ENCODE measurements around the gene CORO1C.

CORO1C gene

GRCh38 chr12:108612788-108613282 is 118.5 kb downstream of the CORO1C start:
- Histone ChIP-seq H3K4me3 (ENCODE audit: low read length) (no peak overlapping the region), H3K4me1 (ENCODE audit: control insufficient read depth, insufficient read depth, low read length) (peaks cover 45% of the 10 kb centered on the region), H3K36me3 (ENCODE audit: insufficient read depth, low read length) (no peaks in the 10 kb centered on the region), H3K4me2 (ENCODE audit: low read length) (no peak overlapping the region), H3K9ac (ENCODE audit: low read depth, low read length) (no peak overlapping the region), H3K27me3 (ENCODE audit: control insufficient read depth, insufficient read depth, low read length) (no peaks in the 10 kb centered on the region), H3K9me3 (replicated peaks; ENCODE audit: low read length) (peaks cover 5% of the 10 kb centered on the region)

GRCh38 chr12:108611884-108612415 is 119.4 kb downstream of the CORO1C start:
- H3K9ac ChIP-seq (ENCODE audit: low read depth, low read length): no peak overlapping the region
- H3K9me3 ChIP-seq (replicated peaks; ENCODE audit: low read length): peaks cover 5% of the 10 kb centered on the region
- no peaks in the 10 kb centered on the region for H3K36me3 ChIP-seq (ENCODE audit: insufficient read depth, low read length)
- H3K27me3 ChIP-seq (ENCODE audit: control insufficient read depth, insufficient read depth, low read length): no peaks in the 10 kb centered on the region
- H3K4me2 ChIP-seq (ENCODE audit: low read length): no peak overlapping the region
- H3K4me3 ChIP-seq (ENCODE audit: low read length): no peak overlapping the region
- H3K4me1 ChIP-seq (ENCODE audit: control insufficient read depth, insufficient read depth, low read length): peaks cover 40% of the 10 kb centered on the region

- no peak overlapping the region for H3K4me3 ChIP-seq (ENCODE audit: low read length)
- H3K9me3 ChIP-seq (replicated peaks; ENCODE audit: low read length): peaks cover 4% of the 10 kb centered on the region
- H3K9ac ChIP-seq (ENCODE audit: low read depth, low read length): no peak overlapping the region
- H3K4me1 ChIP-seq (ENCODE audit: control insufficient read depth, insufficient read depth, low read length): peaks cover 36% of the 10 kb centered on the region
- H3K27me3 ChIP-seq (ENCODE audit: control insufficient read depth, insufficient read depth, low read length): no peaks in the 10 kb centered on the region
- H3K36me3 ChIP-seq (ENCODE audit: insufficient read depth, low read length): no peaks in the 10 kb centered on the region
- no peak overlapping the region for H3K4me2 ChIP-seq (ENCODE audit: low read length)
These were observed 120.3 kb downstream of the CORO1C start for GRCh38 chr12:108610856-108611605.

- no peaks in the 10 kb centered on the region for H3K36me3 ChIP-seq (ENCODE audit: insufficient read depth, low read length)
- H3K4me3 ChIP-seq (ENCODE audit: low read length): no peak overlapping the region
- no peaks in the 10 kb centered on the region for H3K9me3 ChIP-seq (replicated peaks; ENCODE audit: low read length)
- H3K4me2 ChIP-seq (ENCODE audit: low read length): no peak overlapping the region
- no peak overlapping the region for H3K9ac ChIP-seq (ENCODE audit: low read depth, low read length)
- H3K27me3 ChIP-seq (ENCODE audit: control insufficient read depth, insufficient read depth, low read length): no peaks in the 10 kb centered on the region
- peaks cover 39% of the 10 kb centered on the region for H3K4me1 ChIP-seq (ENCODE audit: control insufficient read depth, insufficient read depth, low read length)
These were observed 120.9 kb downstream of the CORO1C start for GRCh38 chr12:108610336-108610815.

GRCh38 chr12:108609537-108610335 is 121.6 kb downstream of the CORO1C start:
- Histone ChIP-seq H3K4me1 (ENCODE audit: control insufficient read depth, insufficient read depth, low read length) (peaks cover 39% of the 10 kb centered on the region), H3K27me3 (ENCODE audit: control insufficient read depth, insufficient read depth, low read length) (no peaks in the 10 kb centered on the region), H3K4me3 (ENCODE audit: low read length) (no peak overlapping the region), H3K9me3 (replicated peaks; ENCODE audit: low read length) (no peaks in the 10 kb centered on the region), H3K4me2 (ENCODE audit: low read length) (peak overlapping the region; percentile 37), H3K36me3 (ENCODE audit: insufficient read depth, low read length) (no peaks in the 10 kb centered on the region), H3K9ac (ENCODE audit: low read depth, low read length) (peak overlapping the region; percentile 20)

- H3K4me1 ChIP-seq (ENCODE audit: control insufficient read depth, insufficient read depth, low read length): peaks cover 39% of the 10 kb centered on the region
- H3K4me2 ChIP-seq (ENCODE audit: low read length): no peak overlapping the region
- no peaks in the 10 kb centered on the region for H3K27me3 ChIP-seq (ENCODE audit: control insufficient read depth, insufficient read depth, low read length)
- H3K4me3 ChIP-seq (ENCODE audit: low read length): no peak overlapping the region
- H3K36me3 ChIP-seq (ENCODE audit: insufficient read depth, low read length): no peaks in the 10 kb centered on the region
- no peak overlapping the region for H3K9ac ChIP-seq (ENCODE audit: low read depth, low read length)
- H3K9me3 ChIP-seq (replicated peaks; ENCODE audit: low read length): no peaks in the 10 kb centered on the region
These were observed 122.7 kb downstream of the CORO1C start for GRCh38 chr12:108608616-108609015.

GRCh38 chr12:108607981-108608600 is 123.2 kb downstream of the CORO1C start:
- no peaks in the 10 kb centered on the region for H3K27me3 ChIP-seq (ENCODE audit: control insufficient read depth, insufficient read depth, low read length)
- H3K4me3 ChIP-seq (ENCODE audit: low read length): no peak overlapping the region
- peaks cover 37% of the 10 kb centered on the region for H3K4me1 ChIP-seq (ENCODE audit: control insufficient read depth, insufficient read depth, low read length)
- H3K9me3 ChIP-seq (replicated peaks; ENCODE audit: low read length): no peaks in the 10 kb centered on the region
- H3K9ac ChIP-seq (ENCODE audit: low read depth, low read length): no peak overlapping the region
- no peaks in the 10 kb centered on the region for H3K36me3 ChIP-seq (ENCODE audit: insufficient read depth, low read length)
- no peak overlapping the region for H3K4me2 ChIP-seq (ENCODE audit: low read length)

GRCh38 chr12:108606492-108606891 is 124.8 kb downstream of the CORO1C start:
- Histone ChIP-seq H3K9me3 (replicated peaks; ENCODE audit: low read length) (no peaks in the 10 kb centered on the region), H3K27me3 (ENCODE audit: control insufficient read depth, insufficient read depth, low read length) (no peaks in the 10 kb centered on the region), H3K36me3 (ENCODE audit: insufficient read depth, low read length) (no peaks in the 10 kb centered on the region), H3K4me3 (ENCODE audit: low read length) (no peak overlapping the region), H3K9ac (ENCODE audit: low read depth, low read length) (no peak overlapping the region), H3K4me2 (ENCODE audit: low read length) (no peak overlapping the region), H3K4me1 (ENCODE audit: control insufficient read depth, insufficient read depth, low read length) (peaks cover 23% of the 10 kb centered on the region)

- no peaks in the 10 kb centered on the region for H3K9me3 ChIP-seq (replicated peaks; ENCODE audit: low read length)
- H3K9ac ChIP-seq (ENCODE audit: low read depth, low read length): no peak overlapping the region
- no peak overlapping the region for H3K4me2 ChIP-seq (ENCODE audit: low read length)
- H3K27me3 ChIP-seq (ENCODE audit: control insufficient read depth, insufficient read depth, low read length): no peaks in the 10 kb centered on the region
- H3K36me3 ChIP-seq (ENCODE audit: insufficient read depth, low read length): no peaks in the 10 kb centered on the region
- H3K4me3 ChIP-seq (ENCODE audit: low read length): no peak overlapping the region
- peaks cover 20% of the 10 kb centered on the region for H3K4me1 ChIP-seq (ENCODE audit: control insufficient read depth, insufficient read depth, low read length)
These were observed 125.5 kb downstream of the CORO1C start for GRCh38 chr12:108605690-108606406.

GRCh38 chr12:108605000-108605689 is 126.2 kb downstream of the CORO1C start:
- no peaks in the 10 kb centered on the region for H3K36me3 ChIP-seq (ENCODE audit: insufficient read depth, low read length)
- no peaks in the 10 kb centered on the region for H3K9me3 ChIP-seq (replicated peaks; ENCODE audit: low read length)
- H3K4me3 ChIP-seq (ENCODE audit: low read length): no peak overlapping the region
- peaks cover 13% of the 10 kb centered on the region for H3K4me1 ChIP-seq (ENCODE audit: control insufficient read depth, insufficient read depth, low read length)
- H3K27me3 ChIP-seq (ENCODE audit: control insufficient read depth, insufficient read depth, low read length): no peaks in the 10 kb centered on the region
- no peak overlapping the region for H3K4me2 ChIP-seq (ENCODE audit: low read length)
- no peak overlapping the region for H3K9ac ChIP-seq (ENCODE audit: low read depth, low read length)

Data from skeletal muscle satellite cell (primary cell).